ENCODE results near the gene RBFOX2.

The RBFOX2 gene

GRCh38 chr22:35940166-35940565 lies 88.5 kb downstream of the RBFOX2 start:
- no peak for DNase-seq (ENCODE audit: low read depth in 3 of 3)

GRCh38 chr22:35938226-35938625 lies 90.4 kb downstream of the RBFOX2 start:
- no peak for DNase-seq (ENCODE audit: low read depth in 3 of 3)

- no peak for DNase-seq (ENCODE audit: low read depth in 3 of 3)
Measured at GRCh38 chr22:35930933-35931332, 97.7 kb downstream of the RBFOX2 start.

GRCh38 chr22:35928285-35928798 lies 100.3 kb downstream of the RBFOX2 start:
- DNase-seq (ENCODE audit: low read depth in 3 of 3), result no peak

GRCh38 chr22:35923026-35923425 lies 105.6 kb downstream of the RBFOX2 start:
- DNase-seq (ENCODE audit: low read depth in 3 of 3), result no peak

- peak in 2 of 3 donors; percentile 12 to 27 for DNase-seq (ENCODE audit: low read depth in 3 of 3)
Measured at GRCh38 chr22:35921777-35922176, 106.8 kb downstream of the RBFOX2 start.

- DNase-seq (ENCODE audit: low read depth in 3 of 3), result no peak
Measured at GRCh38 chr22:35921044-35921443, 107.6 kb downstream of the RBFOX2 start.

- DNase-seq (ENCODE audit: low read depth in 3 of 3), result no peak
Measured at GRCh38 chr22:35919002-35919542, 109.6 kb downstream of the RBFOX2 start.

GRCh38 chr22:35918456-35918855 lies 110.2 kb downstream of the RBFOX2 start:
- DNase-seq (ENCODE audit: low read depth in 3 of 3), result no peak

GRCh38 chr22:35917651-35918050 lies 111.0 kb downstream of the RBFOX2 start:
- no peak for DNase-seq (ENCODE audit: low read depth in 3 of 3)

GRCh38 chr22:35915477-35916013 lies 113.1 kb downstream of the RBFOX2 start:
- no peak for DNase-seq (ENCODE audit: low read depth in 3 of 3)

- no peak for DNase-seq (ENCODE audit: low read depth in 3 of 3)
Measured at GRCh38 chr22:35914665-35915476, 113.8 kb downstream of the RBFOX2 start.

GRCh38 chr22:35914357-35914664 lies 114.3 kb downstream of the RBFOX2 start:
- DNase-seq (ENCODE audit: low read depth in 3 of 3), result no peak

- no peak for DNase-seq (ENCODE audit: low read depth in 3 of 3)
Measured at GRCh38 chr22:35913925-35914324, 114.7 kb downstream of the RBFOX2 start.

- DNase-seq (ENCODE audit: low read depth in 3 of 3), result no peak
Measured at GRCh38 chr22:35912658-35913057, 116.0 kb downstream of the RBFOX2 start.

GRCh38 chr22:35911877-35912276 lies 116.7 kb downstream of the RBFOX2 start:
- DNase-seq (ENCODE audit: low read depth in 3 of 3), result no peak

- no peak for DNase-seq (ENCODE audit: low read depth in 3 of 3)
Measured at GRCh38 chr22:35910926-35911325, 117.7 kb downstream of the RBFOX2 start.

GRCh38 chr22:35910003-35910769 lies 118.4 kb downstream of the RBFOX2 start:
- no peak for DNase-seq (ENCODE audit: low read depth in 3 of 3)

GRCh38 chr22:35905894-35906293 lies 122.7 kb downstream of the RBFOX2 start:
- DNase-seq (ENCODE audit: low read depth in 3 of 3), result no peak

- no peak for DNase-seq (ENCODE audit: low read depth in 3 of 3)
Measured at GRCh38 chr22:35904752-35905151, 123.9 kb downstream of the RBFOX2 start.

GRCh38 chr22:35904336-35904692 lies 124.3 kb downstream of the RBFOX2 start:
- DNase-seq (ENCODE audit: low read depth in 3 of 3), result no peak

- no peak for DNase-seq (ENCODE audit: low read depth in 3 of 3)
Measured at GRCh38 chr22:35903571-35904335, 124.9 kb downstream of the RBFOX2 start.
